IPS-18c (cell line): ENCODE results near the gene DEPP1.

Experiments used
- H3K4me3 ChIP-seq: 2 replicates; pipeline ENCODE4 v1.7.0; 2013; ENCODE audit warnings: low read depth, mild to moderate bottlenecking, low read length, moderate library complexity; ENCODE audit not compliant: insufficient read depth
- H3K9me3 ChIP-seq: one replicate; pipeline ENCODE4 v1.6.1; 2013; ENCODE audit warnings: mild to moderate bottlenecking, low read length, moderate library complexity; ENCODE audit not compliant: control insufficient read depth, insufficient read depth

The DEPP1 gene

DNA sequence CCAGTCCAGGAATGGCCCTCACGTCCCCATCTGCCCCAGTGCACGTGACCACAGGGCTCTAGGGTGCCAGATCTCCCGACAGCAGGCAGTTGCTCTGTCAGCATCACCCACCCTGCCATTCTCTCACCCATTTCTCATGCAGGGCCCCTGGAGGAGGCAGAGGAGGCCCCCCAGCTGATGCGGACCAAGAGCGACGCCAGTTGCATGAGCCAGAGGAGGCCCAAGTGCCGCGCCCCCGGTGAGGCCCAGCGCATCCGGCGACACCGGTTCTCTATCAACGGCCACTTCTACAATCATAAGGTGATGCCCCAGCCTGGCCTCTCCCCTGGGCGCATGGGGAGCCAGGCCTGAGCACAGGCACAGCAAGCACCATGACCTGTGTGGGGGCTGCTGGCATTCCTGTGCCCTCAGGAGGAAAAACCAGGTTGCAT, 6.1 kb upstream of the DEPP1 start:
- no peak overlapping the region for H3K4me3 ChIP-seq
- H3K9me3 ChIP-seq: no peaks in the 10 kb centered on the region

DNA sequence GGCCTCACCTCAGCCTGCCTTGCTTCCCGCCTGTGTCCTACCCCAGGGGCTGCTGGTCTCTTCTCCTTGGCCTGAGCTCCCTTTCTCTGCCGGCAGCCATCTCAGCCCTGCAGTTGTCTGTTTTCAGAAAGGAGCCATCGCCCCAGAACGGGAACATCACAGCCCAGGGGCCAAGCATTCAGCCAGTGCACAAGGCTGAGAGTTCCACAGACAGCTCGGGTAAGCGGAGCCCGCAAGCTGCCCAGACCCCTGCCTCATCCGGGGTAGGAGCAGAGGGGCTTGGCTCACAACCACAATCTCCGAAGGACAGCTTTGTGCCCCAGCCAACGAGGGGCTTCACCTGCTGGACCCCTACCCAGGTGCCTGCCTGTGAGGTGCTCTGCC, 5.3 kb upstream of the DEPP1 start:
- Histone ChIP-seq H3K4me3 (no peak overlapping the region), H3K9me3 (peaks cover 1% of the 10 kb centered on the region)

DNA sequence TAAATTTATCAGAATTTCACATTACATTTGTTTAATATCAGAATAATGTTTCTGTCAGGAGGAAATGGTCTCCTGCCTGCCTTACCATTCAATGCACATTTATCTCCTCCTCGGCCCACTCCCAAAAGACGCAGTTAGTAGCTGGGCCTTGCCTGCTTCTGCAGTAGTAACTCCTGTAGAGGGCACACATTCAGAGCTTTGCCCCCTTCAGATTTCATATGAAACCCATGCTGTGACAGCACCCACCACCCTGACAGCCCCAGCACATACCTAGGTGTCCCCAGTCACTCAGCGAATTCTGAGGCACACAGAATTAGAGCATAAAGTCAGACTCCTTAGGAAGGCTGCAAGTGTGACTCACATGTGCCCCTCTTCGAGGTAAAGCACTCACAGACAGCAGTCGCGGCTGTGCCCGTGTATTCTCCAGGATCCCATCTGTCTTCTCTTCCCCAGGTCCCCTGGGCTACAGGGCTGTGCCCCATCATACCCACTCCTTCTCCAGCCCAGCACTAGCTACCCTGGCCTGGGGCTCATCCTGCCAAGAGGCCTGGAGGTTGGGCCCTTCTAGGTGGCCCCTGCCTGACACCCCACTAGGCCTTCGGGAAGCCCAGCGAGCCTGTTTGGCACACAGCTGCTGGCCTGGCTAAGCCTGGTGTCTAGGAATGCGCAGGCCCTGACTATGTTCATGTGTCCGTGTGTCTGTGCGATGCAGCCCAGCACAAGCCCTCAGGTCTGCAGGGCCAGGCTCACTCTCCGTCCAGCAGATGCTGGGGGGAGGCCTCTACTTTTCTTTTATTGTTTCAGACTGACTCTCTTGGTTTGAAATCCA, 4.7 kb upstream of the DEPP1 start:
- Histone ChIP-seq H3K4me3 (no peak overlapping the region), H3K9me3 (peaks cover 2% of the 10 kb centered on the region)

DNA sequence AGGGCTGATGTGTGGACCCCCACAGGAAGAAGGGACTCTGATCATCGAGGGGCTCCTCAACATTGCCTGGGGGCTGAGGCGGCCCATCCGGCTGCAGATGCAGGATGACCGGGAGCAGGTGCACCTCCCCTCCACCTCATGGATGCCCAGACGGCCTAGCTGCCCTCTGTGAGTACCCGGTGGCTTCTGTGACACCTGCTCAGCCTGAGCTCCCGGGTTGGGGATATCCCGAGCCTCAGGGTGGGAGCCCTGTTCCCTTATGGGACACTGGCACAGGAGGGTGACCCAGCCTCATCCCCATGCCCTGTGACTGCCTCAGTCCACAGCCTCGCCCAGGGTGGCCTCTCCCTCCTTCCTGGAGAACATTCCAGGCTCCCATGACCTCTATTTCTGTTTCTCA, 3.9 kb upstream of the DEPP1 start:
- Histone ChIP-seq H3K4me3 (no peak overlapping the region), H3K9me3 (peaks cover 2% of the 10 kb centered on the region)

DNA sequence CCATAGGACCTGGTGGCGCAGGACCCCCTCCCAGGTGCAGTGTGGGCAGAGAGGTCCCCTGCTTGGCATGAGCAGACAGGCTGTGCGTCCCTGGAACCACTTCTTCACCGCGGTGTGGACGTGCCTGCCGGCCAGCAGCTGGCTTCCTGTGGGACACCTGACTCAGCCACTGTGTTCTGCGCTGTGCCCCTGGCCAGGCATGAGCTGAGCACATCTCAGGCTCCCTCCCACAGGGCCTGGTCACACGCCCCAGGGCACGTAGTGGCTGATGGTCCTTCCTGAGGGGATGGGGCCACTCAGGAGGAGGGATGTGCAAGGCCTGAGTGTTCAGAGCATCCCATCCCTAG, 3.5 kb upstream of the DEPP1 start:
- Histone ChIP-seq H3K9me3 (peaks cover 2% of the 10 kb centered on the region), H3K4me3 (no peak overlapping the region)

DNA sequence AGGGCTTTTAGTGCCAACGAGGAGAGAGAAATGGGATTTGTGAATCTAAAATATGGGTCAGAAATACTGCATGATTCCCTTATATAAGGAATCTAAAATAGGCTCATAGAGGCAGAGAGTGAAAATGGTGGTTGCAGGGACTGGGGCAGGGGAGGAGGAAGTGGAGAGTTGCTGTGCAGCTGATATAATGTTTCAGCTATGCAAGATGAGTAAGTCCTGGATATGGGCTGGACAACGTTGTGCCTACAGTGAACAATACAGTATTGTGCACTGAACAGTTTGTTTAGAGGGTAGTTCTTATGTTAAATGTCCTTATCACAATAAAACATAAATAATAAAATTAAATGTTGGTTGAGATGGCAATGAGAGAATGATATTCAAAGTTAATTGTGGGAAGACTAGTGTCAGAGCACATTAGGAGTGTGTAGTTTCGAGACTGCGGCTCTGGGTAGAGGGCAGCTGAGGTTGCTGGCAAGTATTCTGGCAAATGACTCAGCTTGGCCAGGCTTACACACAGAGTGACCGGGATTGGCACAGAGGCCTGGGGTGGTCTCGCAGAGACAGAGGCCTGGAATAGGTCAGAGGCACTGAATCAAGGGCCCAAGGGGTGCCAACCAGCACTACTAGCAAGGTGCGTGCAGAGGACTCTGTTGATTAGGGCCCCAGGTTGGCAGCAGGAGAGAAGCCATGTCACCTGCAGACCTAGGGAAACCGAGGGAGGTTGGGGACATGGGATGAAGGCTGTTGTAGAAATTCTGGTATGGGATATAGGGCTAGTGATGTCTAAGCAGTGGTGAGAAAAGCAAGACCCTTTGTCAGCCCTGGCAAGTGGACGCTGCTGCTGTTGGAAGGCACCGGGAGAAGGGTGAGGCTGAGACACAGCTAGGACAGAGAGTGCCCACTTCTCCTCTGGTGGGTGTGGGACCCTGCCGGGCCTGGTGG, 2.8 kb upstream of the DEPP1 start:
- H3K4me3 ChIP-seq: no peak overlapping the region

DNA sequence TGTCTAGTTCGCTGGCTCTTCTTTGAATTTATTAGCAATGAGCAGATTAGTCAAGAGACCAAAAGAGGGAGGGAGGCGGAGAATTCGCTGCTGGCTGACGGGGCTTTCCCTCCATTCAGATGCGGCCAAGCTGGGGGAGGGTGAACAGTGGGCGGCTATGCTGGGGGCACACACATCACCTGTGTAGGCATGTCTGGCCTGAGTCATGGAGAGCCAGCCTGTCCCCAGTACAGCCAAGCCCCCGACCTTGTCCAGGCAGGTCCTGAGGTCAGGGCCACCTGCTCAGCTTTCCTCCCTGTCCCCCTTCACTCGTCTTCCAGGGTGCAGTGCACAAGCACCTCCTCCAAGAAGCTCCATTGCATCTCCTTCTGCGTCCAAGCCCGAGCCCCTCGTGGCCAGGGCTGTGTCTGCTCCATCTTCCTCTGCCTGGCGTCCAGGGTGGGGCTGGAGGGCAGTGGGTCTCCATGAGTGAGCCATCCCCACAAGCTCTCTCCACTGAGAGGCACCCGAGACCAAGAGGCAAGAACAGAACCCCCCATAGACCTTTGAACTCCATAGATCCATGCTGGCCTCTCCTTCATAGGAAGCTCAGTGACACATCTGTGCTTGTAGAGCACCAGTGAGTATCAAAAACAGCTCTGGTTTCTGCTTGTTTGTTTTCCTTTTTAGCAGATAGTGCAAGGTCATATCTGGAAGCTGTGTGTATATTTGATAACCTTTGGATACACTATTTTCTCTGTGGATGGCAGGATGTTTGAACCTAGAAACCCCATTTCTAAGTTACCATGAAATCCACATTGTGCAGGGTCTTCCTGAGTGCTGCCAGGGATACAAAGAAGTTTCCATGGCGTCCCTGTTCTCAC, 1.9 kb upstream of the DEPP1 start:
- no peak overlapping the region for H3K4me3 ChIP-seq

More for the DNA sequence above, 2.8 kb upstream of the DEPP1 start:
- peaks cover 2% of the 10 kb centered on the region for H3K9me3 ChIP-seq

DNA sequence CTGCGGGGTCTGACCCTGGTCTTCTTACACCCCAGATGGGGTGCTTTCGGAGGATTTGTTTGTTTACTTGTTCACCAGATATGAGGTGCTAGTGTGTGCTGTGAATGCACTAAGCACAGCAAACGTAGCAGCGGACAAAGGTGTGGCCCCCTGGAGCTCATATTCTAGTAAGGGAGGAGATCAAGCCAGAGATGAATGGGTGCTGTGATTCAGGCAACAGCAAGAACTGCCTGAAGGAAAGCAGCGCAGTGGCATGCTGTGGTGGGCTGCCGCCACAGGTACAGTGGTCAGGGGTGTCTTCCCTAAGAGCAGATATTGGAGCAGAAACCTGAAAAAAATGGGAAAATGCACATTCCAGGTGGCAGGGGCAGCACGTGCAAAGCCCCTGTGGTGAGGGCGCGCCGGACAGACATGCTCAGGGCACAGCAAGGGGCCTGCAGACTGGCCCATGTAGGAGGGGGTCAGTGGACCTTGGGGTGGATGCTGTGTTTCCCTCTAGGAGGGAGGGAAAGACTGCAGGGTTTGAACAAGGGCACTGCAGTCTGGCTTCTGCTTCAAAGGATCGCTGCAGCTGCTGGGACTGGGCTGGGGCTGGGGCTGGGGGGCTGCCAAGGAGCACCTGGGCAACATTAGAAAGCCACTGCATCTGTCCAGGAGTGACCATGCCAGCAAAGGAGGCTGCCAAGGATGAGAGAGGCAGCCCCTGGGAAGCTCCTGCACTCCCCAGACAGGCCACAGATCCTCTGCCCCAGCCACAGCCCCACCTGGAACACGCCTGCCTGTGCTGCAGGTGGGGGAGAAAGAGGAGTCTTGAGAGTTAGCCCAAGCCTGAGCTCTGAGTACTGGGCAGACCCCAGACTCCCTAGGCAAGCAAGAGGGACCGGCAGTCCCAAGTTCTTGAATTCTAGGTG, 927 bp upstream of the DEPP1 start:
- peaks cover 2% of the 10 kb centered on the region for H3K9me3 ChIP-seq
- H3K4me3 ChIP-seq: 0 out of 2 replicates have a peak overlapping the region, but pooled peaks have one; percentile 1

More for the DNA sequence above, 1.9 kb upstream of the DEPP1 start:
- peaks cover 2% of the 10 kb centered on the region for H3K9me3 ChIP-seq

DNA sequence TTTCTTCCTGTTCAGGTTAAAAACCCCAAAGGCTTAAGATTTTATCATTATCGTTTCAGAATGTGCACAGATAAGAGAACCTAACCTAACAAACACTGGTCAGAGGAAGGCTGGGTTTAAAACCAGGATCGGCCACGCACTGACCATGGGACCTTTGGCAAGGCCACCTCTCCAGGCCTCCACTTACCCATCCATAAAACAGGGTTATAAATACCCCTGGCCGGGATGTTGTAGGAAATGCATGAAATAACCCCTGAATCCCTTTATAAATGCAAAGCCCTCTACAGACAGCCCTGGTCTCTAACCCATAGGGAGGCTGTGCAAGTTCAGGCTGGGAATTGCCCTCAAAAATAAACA, 418 bp downstream of the DEPP1 start:
- Histone ChIP-seq H3K4me3 (peak overlapping the region; percentile 31; the same call in 1 of the 2 replicates), H3K9me3 (peaks cover 2% of the 10 kb centered on the region)

DNA sequence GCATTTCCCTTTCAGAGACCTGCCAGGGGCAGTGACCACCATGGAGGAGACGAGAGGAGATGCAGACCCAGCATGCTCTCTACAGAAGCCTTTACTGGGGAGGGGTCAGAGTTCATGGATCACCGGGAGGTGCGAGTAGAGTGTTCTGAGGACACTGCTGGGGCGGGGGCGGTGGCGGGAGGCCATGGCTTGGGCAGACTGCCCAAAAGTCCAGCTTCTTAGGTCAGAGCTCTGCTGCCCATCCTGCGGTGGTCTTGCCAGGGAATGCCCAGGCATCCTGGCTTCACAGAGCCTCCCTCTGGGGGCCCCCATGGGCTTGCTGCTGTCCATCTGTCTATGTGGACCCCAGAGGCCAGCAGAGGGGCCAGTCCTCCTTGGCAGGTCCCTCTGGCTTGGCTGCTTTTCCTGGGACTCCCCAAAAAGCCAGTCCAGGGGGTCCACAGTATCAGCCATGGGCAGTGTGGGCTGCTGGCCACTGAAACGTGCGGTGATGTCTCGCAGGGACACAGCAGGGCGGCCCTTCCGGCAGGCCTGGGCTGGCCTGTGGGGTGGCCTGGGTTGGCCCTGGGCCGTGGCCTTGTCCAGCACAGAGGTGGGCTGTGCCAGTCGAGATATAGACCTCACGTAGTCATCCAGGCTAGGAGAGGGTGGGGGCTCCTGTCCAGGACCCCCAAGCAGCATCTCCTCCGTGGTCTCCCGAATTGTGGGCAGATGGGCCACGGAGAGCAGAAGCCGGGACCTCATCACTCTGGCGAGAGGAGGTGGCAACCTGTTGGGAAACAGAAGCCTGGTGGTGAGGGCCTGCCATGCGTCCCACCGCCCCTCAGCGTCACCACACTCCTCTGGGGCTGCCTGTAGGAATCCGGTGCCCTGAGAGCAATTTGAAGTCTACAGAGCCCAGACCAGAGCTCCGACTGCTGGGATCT, 1.1 kb downstream of the DEPP1 start:
- Histone ChIP-seq H3K4me3 (0 out of 2 replicates have a peak overlapping the region, but pooled peaks have one; percentile 31), H3K9me3 (peaks cover 2% of the 10 kb centered on the region)

DNA sequence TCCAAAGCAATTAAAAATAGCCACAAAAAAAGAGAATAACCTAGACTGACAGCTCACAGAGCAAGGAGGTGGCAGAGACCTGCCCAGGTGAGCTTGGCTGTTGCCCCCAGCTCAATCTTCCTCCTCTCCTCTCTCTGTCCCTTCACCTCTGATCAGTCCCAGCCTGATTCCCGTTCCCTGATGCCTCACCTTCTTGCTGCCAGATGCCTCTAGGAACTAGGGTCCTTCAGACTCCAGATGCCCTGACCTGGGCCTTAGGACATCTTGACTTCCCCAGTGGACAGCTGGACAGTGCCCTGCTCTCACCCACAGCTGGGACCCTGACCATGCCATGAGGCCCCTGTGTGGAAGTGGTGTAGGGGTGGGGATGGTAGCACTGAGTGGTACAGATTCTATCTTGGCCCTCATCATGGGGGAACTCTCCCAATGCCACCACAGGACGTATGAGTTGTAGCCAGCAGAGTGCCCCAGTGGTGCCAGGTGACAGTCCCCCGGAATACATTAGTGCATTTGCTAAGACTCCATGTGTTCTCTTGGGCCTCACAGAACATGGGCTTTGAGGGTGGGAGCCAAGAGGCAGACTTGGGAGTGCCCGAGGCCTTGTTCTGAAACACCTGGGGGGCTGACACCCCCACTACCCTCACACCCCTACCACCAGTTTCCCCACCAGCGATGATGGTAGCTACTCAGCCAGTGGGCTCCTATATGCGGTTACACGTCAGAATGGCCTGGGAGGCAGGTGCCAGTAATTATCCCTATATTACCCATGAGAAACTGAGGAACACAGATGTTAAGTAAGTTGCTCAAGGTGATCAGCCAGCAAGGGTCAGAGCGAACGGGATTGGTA, 2.0 kb downstream of the DEPP1 start:
- peaks cover 2% of the 10 kb centered on the region for H3K9me3 ChIP-seq
- no peak overlapping the region for H3K4me3 ChIP-seq

DNA sequence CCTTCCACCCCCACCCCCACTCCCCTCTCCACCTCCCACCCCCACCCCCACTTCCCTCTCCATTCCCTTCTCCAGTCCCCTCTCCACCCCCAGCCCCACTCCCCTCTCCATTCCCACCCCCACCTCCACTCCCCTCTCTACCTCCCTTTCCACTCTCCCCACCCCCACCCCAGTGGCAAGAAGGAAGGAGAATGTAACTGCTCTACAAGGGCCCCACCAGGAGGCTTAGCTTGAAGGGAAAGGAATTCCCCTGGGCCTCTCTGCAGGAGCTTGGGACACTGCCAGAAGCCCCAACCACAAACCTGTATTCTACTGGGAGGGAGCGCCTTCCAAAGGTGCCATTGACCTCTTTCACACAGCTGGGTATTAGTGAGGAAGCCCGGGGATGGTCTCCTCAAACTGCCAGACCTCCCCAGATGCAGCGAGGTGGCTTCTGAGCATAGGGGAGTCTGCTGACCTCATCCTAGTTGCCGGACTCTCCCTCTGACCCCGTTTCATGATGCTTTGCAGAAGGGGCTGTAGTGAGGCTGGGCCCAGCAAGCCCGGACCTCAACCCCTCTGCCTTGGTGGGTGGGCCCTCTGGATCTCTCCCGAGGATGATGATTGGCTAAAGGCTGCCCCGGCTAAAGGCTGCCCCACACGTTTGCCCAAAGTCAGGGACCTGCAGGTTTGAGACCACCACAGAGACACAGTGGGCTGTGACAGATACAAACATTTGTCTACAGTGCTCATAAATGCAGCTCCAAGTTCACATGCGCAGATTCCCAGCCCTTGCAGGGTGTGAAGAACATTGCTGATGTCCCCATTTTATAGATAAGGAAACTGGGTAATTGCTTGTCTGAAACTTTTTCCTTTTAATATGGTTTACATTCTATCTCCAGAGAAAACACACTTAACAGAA, 2.9 kb downstream of the DEPP1 start:
- H3K9me3 ChIP-seq: peaks cover 2% of the 10 kb centered on the region
- H3K4me3 ChIP-seq: no peak overlapping the region

DNA sequence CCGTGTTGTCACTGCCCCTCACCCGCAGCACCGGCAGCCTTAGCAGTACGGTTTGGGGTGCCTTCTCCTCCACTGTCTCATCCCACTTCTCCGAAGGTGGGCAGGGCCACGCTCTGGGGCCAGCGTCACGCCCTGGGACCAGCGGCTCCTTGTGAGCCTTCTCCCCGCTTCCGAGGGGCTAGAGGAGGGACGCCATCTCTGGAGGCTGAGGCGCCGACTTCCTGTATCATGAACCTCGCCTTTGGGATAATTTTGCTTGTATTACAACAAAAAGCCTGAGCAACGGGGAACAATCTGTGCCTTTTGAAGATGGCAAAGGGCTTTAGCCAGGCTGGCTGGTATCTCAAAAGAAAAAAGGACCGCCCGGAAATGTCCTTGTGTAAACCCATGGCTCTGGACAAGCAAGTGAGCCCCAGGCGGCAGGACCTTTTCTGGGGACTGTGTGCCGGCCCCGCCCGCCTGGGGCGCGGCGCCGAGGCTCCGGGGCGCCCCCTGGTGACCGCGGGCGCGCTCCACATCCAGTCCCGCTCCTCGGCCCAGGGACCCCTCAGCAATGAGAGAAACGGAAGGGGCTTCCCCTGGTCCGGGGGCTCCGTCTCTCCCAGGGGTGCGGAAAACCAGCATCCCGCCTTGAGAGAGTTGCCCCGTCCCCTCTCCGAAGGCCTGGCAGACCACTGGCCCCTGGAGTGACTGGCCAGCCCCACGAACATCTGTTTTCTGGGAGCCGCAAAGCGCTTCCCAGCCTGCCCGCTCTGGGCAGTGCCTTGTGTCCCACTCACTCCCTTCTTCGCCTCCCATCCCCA, 3.8 kb downstream of the DEPP1 start:
- H3K4me3 ChIP-seq: peak overlapping the region; percentile 49

More for the DNA sequence above, 3.8 kb downstream of the DEPP1 start:
- peaks cover 2% of the 10 kb centered on the region for H3K9me3 ChIP-seq
